GM18505 (cell line): ENCODE data around the gene SYDE2.

ENCODE experiments used
- ATAC-seq: cut with Tn5 transposase; IDR thresholded peaks from one replicate; pipeline ENCODE4 v1.9.1; 2021; ENCODE audit not compliant: unreplicated experiment
- POLR2A ChIP-seq: IDR thresholded peaks from 4 replicates; pipeline ENCODE4 v1.6.1; 2011; ENCODE audit warnings: borderline replicate concordance; ENCODE audit not compliant: insufficient read depth, insufficient read length; ENCODE audit errors: extremely low read depth

SYDE2 gene

GRCh38 chr1:85137660-85138059 lies 63.2 kb downstream of the SYDE2 start:
- TF ChIP-seq POLR2A, result no peak
- no peak for ATAC-seq

GRCh38 chr1:85135392-85135798 lies 65.4 kb downstream of the SYDE2 start:
- ATAC-seq, result no peak
- TF ChIP-seq POLR2A, result no peak

- ATAC-seq, result no peak
- no peak for TF ChIP-seq POLR2A
Observed at GRCh38 chr1:85134583-85135391, 66.0 kb downstream of the SYDE2 start.

- no peak for TF ChIP-seq POLR2A
- ATAC-seq, result no peak
Observed at GRCh38 chr1:85133565-85134159, 67.2 kb downstream of the SYDE2 start.

- TF ChIP-seq POLR2A, result no peak
- no peak for ATAC-seq
Observed at GRCh38 chr1:85132078-85132720, 68.6 kb downstream of the SYDE2 start.

GRCh38 chr1:85128316-85128715 lies 72.5 kb downstream of the SYDE2 start:
- TF ChIP-seq POLR2A, result no peak
- ATAC-seq, result no peak

- no peak for ATAC-seq
Observed at GRCh38 chr1:85125891-85126290, 74.9 kb downstream of the SYDE2 start.

GRCh38 chr1:85124091-85124490 lies 76.7 kb downstream of the SYDE2 start:
- no peak for ATAC-seq
- no peak for TF ChIP-seq POLR2A

More at GRCh38 chr1:85125891-85126290, 74.9 kb downstream of the SYDE2 start:
- TF ChIP-seq POLR2A, result no peak

GRCh38 chr1:85122169-85122568 lies 78.6 kb downstream of the SYDE2 start:
- no peak for TF ChIP-seq POLR2A
- no peak for ATAC-seq

GRCh38 chr1:85121744-85122143 lies 79.1 kb downstream of the SYDE2 start:
- no peak for ATAC-seq
- TF ChIP-seq POLR2A, result no peak

- ATAC-seq, result no peak
- no peak for TF ChIP-seq POLR2A
Observed at GRCh38 chr1:85118751-85119150, 82.1 kb downstream of the SYDE2 start.

- no peak for ATAC-seq
- no peak for TF ChIP-seq POLR2A
Observed at GRCh38 chr1:85116856-85117255, 84.0 kb downstream of the SYDE2 start.

- ATAC-seq, result no peak
- TF ChIP-seq POLR2A, result no peak
Observed at GRCh38 chr1:85115933-85116332, 84.9 kb downstream of the SYDE2 start.

- no peak for TF ChIP-seq POLR2A
- no peak for ATAC-seq
Observed at GRCh38 chr1:85111695-85112094, 89.1 kb downstream of the SYDE2 start.
